ENCODE data around the gene CRYAB. TPM values are rescaled to one million over a fixed set of nuclear protein-coding genes. Genes with fewer than 3 reads are reported as not detected.
"Not testable (repeated sequence)": the region's sequence is repeated elsewhere in the genome, so short reads cannot be mapped to it uniquely, and the experiment has no call there.

CRYAB gene
- total and polyA plus RNA-seq, 9 donors, result 226 to 708 (median 618) TPM

GRCh38 chr11:111937461-111937769 lies 25.8 kb upstream of the CRYAB start:
- H3K36me3 ChIP-seq (ENCODE audit: control insufficient read depth, insufficient read depth, low read length), result no peaks in the 10 kb centered on the region
- peaks cover 54% of the 10 kb centered on the region for H3K4me1 ChIP-seq (ENCODE audit: control insufficient read depth, insufficient read depth, low read length)
- DNase-seq, result no peak
- WGBS (ENCODE audit: insufficient coverage), result 0% methylated on average over 3 of the region's 9 CpGs
- peak overlapping the region; percentile 65 for H3K4me3 ChIP-seq (ENCODE audit: low read length)
- peak overlapping the region; percentile 86 for H3K27ac ChIP-seq (ENCODE audit: low read length)
- no peaks in the 10 kb centered on the region for H3K27me3 ChIP-seq (ENCODE audit: control insufficient read depth, insufficient read depth, low read length)
- no peaks in the 10 kb centered on the region for H3K9me3 ChIP-seq (replicated peaks; ENCODE audit: control insufficient read depth, low read depth, low read length)

GRCh38 chr11:111936040-111936540 lies 24.5 kb upstream of the CRYAB start:
- Histone ChIP-seq H3K36me3 (ENCODE audit: control insufficient read depth, insufficient read depth, low read length) (no peaks in the 10 kb centered on the region), H3K27ac (ENCODE audit: low read length) (peak overlapping the region; percentile 67), H3K27me3 (ENCODE audit: control insufficient read depth, insufficient read depth, low read length) (no peaks in the 10 kb centered on the region), H3K4me1 (ENCODE audit: control insufficient read depth, insufficient read depth, low read length) (peaks cover 42% of the 10 kb centered on the region), H3K9me3 (replicated peaks; ENCODE audit: control insufficient read depth, low read depth, low read length) (no peaks in the 10 kb centered on the region), H3K4me3 (ENCODE audit: low read length) (peak overlapping the region; percentile 65)
- DNase-seq, result no peak
- no CpG with 5 or more reads among the region's 3 CpGs for WGBS (ENCODE audit: insufficient coverage)

- Histone ChIP-seq H3K4me1 (ENCODE audit: control insufficient read depth, insufficient read depth, low read length) (peaks cover 37% of the 10 kb centered on the region), H3K4me3 (ENCODE audit: low read length) (no peak overlapping the region)
- 29% methylated on average over 1 of the region's 4 CpGs for WGBS (ENCODE audit: insufficient coverage)
Measured at GRCh38 chr11:111935317-111936039, 23.9 kb upstream of the CRYAB start.

GRCh38 chr11:111934306-111934705 lies 22.7 kb upstream of the CRYAB start:
- Histone ChIP-seq H3K27ac (ENCODE audit: low read length) (no peak overlapping the region), H3K36me3 (ENCODE audit: control insufficient read depth, insufficient read depth, low read length) (no peaks in the 10 kb centered on the region), H3K4me1 (ENCODE audit: control insufficient read depth, insufficient read depth, low read length) (peaks cover 31% of the 10 kb centered on the region), H3K27me3 (ENCODE audit: control insufficient read depth, insufficient read depth, low read length) (no peaks in the 10 kb centered on the region), H3K4me3 (ENCODE audit: low read length) (no peak overlapping the region), H3K9me3 (replicated peaks; ENCODE audit: control insufficient read depth, low read depth, low read length) (no peaks in the 10 kb centered on the region)
- no peak for DNase-seq
- WGBS (ENCODE audit: insufficient coverage), result no CpG with 5 or more reads among the region's 1 CpG

More at GRCh38 chr11:111935317-111936039, 23.9 kb upstream of the CRYAB start:
- Histone ChIP-seq H3K27ac (ENCODE audit: low read length) (no peak overlapping the region), H3K9me3 (replicated peaks; ENCODE audit: control insufficient read depth, low read depth, low read length) (no peaks in the 10 kb centered on the region), H3K36me3 (ENCODE audit: control insufficient read depth, insufficient read depth, low read length) (no peaks in the 10 kb centered on the region), H3K27me3 (ENCODE audit: control insufficient read depth, insufficient read depth, low read length) (no peaks in the 10 kb centered on the region)
- peak; percentile 36 for DNase-seq

GRCh38 chr11:111933872-111934271 lies 22.3 kb upstream of the CRYAB start:
- H3K4me1 ChIP-seq (ENCODE audit: control insufficient read depth, insufficient read depth, low read length), result peaks cover 28% of the 10 kb centered on the region
- no peak overlapping the region for H3K27ac ChIP-seq (ENCODE audit: low read length)
- WGBS (ENCODE audit: insufficient coverage), result no CpG with 5 or more reads among the region's 1 CpG
- no peaks in the 10 kb centered on the region for H3K36me3 ChIP-seq (ENCODE audit: control insufficient read depth, insufficient read depth, low read length)
- DNase-seq, result no peak
- no peaks in the 10 kb centered on the region for H3K27me3 ChIP-seq (ENCODE audit: control insufficient read depth, insufficient read depth, low read length)
- H3K9me3 ChIP-seq (replicated peaks; ENCODE audit: control insufficient read depth, low read depth, low read length), result no peaks in the 10 kb centered on the region
- H3K4me3 ChIP-seq (ENCODE audit: low read length), result no peak overlapping the region

GRCh38 chr11:111933176-111933575 lies 21.6 kb upstream of the CRYAB start:
- H3K27me3 ChIP-seq (ENCODE audit: control insufficient read depth, insufficient read depth, low read length); H3K27ac ChIP-seq (ENCODE audit: low read length); H3K4me3 ChIP-seq (ENCODE audit: low read length); H3K36me3 ChIP-seq (ENCODE audit: control insufficient read depth, insufficient read depth, low read length); DNase-seq; H3K9me3 ChIP-seq (replicated peaks; ENCODE audit: control insufficient read depth, low read depth, low read length): not testable (repeated sequence)
- WGBS (ENCODE audit: insufficient coverage), result 94% methylated on average over 6 of the region's 14 CpGs
- H3K4me1 ChIP-seq (ENCODE audit: control insufficient read depth, insufficient read depth, low read length), result peaks cover 22% of the 10 kb centered on the region

- Histone ChIP-seq H3K9me3 (replicated peaks; ENCODE audit: control insufficient read depth, low read depth, low read length) (no peaks in the 10 kb centered on the region), H3K27ac (ENCODE audit: low read length) (no peak overlapping the region), H3K27me3 (ENCODE audit: control insufficient read depth, insufficient read depth, low read length) (no peaks in the 10 kb centered on the region), H3K4me3 (ENCODE audit: low read length) (no peak overlapping the region), H3K4me1 (ENCODE audit: control insufficient read depth, insufficient read depth, low read length) (peaks cover 17% of the 10 kb centered on the region), H3K36me3 (ENCODE audit: control insufficient read depth, insufficient read depth, low read length) (no peaks in the 10 kb centered on the region)
- DNase-seq, result no peak
- WGBS (ENCODE audit: insufficient coverage), result no CpG with 5 or more reads among the region's 2 CpGs
Measured at GRCh38 chr11:111932611-111932950, 21.0 kb upstream of the CRYAB start.

- no peak for DNase-seq
- Histone ChIP-seq H3K27me3 (ENCODE audit: control insufficient read depth, insufficient read depth, low read length) (no peaks in the 10 kb centered on the region), H3K4me1 (ENCODE audit: control insufficient read depth, insufficient read depth, low read length) (peaks cover 22% of the 10 kb centered on the region), H3K27ac (ENCODE audit: low read length) (no peak overlapping the region), H3K9me3 (replicated peaks; ENCODE audit: control insufficient read depth, low read depth, low read length) (no peaks in the 10 kb centered on the region), H3K4me3 (ENCODE audit: low read length) (no peak overlapping the region), H3K36me3 (ENCODE audit: control insufficient read depth, insufficient read depth, low read length) (no peaks in the 10 kb centered on the region)
- WGBS (ENCODE audit: insufficient coverage), result no CpG with 5 or more reads among the region's 4 CpGs
Measured at GRCh38 chr11:111930472-111930871, 18.9 kb upstream of the CRYAB start.

GRCh38 chr11:111926505-111927391 lies 15.2 kb upstream of the CRYAB start:
- Histone ChIP-seq H3K9me3 (replicated peaks; ENCODE audit: control insufficient read depth, low read depth, low read length) (no peaks in the 10 kb centered on the region), H3K4me1 (ENCODE audit: control insufficient read depth, insufficient read depth, low read length) (peaks cover 33% of the 10 kb centered on the region), H3K27me3 (ENCODE audit: control insufficient read depth, insufficient read depth, low read length) (no peaks in the 10 kb centered on the region), H3K4me3 (ENCODE audit: low read length) (peak overlapping the region; percentile 40), H3K27ac (ENCODE audit: low read length) (peak overlapping the region; percentile 90), H3K36me3 (ENCODE audit: control insufficient read depth, insufficient read depth, low read length) (no peaks in the 10 kb centered on the region)
- 2% methylated on average over 38 of the region's 47 CpGs for WGBS (ENCODE audit: insufficient coverage)
- DNase-seq, result peak; percentile 99

- WGBS (ENCODE audit: insufficient coverage), result 89% methylated on average over 11 of the region's 16 CpGs
- no peaks in the 10 kb centered on the region for H3K27me3 ChIP-seq (ENCODE audit: control insufficient read depth, insufficient read depth, low read length)
- H3K4me1 ChIP-seq (ENCODE audit: control insufficient read depth, insufficient read depth, low read length), result peaks cover 33% of the 10 kb centered on the region
- H3K36me3 ChIP-seq (ENCODE audit: control insufficient read depth, insufficient read depth, low read length), result no peaks in the 10 kb centered on the region
- H3K4me3 ChIP-seq (ENCODE audit: low read length), result no peak overlapping the region
- peak overlapping the region; percentile 90 for H3K27ac ChIP-seq (ENCODE audit: low read length)
- peak; percentile 32 for DNase-seq
- H3K9me3 ChIP-seq (replicated peaks; ENCODE audit: control insufficient read depth, low read depth, low read length), result no peaks in the 10 kb centered on the region
Measured at GRCh38 chr11:111925953-111926352, 14.4 kb upstream of the CRYAB start.
